ENCODE results near the gene CMTM6.
"Not testable (repeated sequence)": the region's sequence is repeated elsewhere in the genome, so short reads cannot be mapped to it uniquely, and the experiment has no call there.

The CMTM6 gene

DNA sequence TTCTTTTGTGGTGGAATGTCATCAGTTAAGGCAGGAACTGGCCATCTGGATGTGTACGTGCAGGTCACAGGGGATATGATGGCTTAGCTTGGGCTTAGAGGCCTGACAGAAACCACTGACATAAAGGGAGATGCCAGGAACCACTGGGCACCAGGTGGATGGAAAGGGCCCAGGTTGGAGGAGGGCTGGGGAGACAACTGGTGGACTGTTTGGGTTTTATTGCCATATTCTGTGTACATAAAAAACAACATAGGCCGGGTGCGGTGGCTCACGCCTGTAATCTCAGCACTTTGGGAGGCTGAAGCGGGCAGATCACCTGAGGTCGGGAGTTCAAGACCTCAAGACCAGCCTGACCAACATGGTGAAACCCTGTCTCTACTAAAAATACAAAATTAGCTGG lies 35.8 kb downstream of the CMTM6 start:
- DNase-seq (ENCODE audit: low spot score): not testable (repeated sequence)

DNA sequence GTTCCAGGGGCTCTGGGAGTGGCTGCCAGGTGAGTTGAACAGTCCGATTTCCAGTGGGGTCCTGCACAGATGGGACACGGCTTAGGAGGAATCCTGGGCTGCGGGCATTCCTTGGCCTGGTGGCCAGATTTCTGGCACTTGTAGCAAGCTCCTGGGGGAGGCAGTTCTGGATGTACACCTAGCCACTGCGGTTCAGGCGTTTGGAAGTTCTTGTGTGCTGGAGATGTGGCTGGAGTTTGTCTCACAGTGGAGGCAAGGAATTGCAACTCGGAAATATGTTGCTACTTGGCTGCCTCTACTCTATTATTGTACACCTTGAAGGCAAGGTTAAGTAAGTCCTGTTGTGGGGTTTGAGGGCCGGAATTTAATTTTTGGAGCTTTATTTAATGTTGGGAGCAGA lies 37.9 kb downstream of the CMTM6 start:
- not testable (repeated sequence) for DNase-seq (ENCODE audit: low spot score)

GRCh38 chr3:32463415-32463814 lies 39.2 kb downstream of the CMTM6 start:
- not testable (repeated sequence) for DNase-seq (ENCODE audit: low spot score)

- not testable (repeated sequence) for DNase-seq (ENCODE audit: low spot score)
Measured at GRCh38 chr3:32462191-32462986, 40.3 kb downstream of the CMTM6 start.

- not testable (repeated sequence) for DNase-seq (ENCODE audit: low spot score)
Measured at GRCh38 chr3:32460817-32461496, 41.7 kb downstream of the CMTM6 start.

DNA sequence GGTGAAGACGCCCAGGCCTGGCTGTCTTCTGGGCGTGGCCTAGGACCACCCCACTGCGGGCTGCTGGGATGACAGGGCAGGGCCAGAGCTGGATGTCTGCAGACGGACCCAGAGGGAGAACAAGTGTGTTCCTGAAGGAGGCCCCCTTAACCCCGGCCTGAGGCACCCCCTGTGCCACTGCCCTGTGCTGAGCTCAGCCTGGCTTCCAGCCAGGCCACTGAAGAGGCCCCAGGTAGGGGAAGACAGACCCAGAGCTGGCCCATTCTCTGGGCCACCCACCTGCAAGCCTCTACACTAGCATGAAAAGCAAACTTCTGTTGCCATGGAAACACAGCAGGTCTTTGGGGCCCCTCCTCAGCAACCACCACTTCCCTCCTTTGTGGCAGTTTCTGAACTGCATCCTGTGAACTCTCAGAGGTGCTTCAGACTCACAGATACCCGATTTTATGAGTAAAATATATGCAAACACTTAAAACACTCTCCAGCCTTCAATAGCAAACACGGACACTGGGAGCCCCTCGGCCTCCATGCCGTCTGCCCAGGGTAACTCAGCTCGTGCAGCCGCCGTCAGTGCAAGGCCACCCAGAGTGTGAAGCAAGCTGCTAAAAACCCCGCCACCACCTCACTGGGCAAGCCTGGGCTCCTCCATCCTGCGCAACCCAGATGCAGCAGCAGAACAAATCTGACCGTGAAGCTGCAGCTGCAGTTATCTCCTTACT lies 42.5 kb downstream of the CMTM6 start:
- no peak for DNase-seq (ENCODE audit: low spot score)

- no peak for DNase-seq (ENCODE audit: low spot score)
Measured at GRCh38 chr3:32459450-32459849, 43.2 kb downstream of the CMTM6 start.

DNA sequence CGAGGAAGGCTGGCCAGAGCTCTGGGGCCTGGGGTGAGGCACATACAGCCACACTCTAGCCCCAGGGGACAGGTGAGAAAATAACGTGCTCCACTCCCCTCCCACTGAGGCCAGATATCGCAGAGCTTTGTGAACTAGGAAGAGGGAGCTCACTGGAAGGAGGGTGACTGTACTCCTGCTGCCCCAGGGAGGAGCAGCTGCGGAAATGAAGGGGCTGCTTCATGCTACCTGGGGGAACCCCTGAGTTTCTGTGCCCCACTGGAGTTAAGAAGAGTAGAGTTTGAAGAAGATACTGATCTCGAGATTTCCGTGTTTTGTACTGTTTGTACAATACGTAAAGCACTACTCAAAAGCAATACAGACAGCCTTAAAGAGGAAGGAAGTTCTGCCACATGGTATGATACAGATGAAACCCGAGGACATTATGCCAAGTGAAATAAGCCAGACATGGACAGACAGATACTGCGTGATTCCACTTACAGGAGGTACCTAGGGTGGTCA lies 44.6 kb downstream of the CMTM6 start:
- no peak for DNase-seq (ENCODE audit: low spot score)

GRCh38 chr3:32456429-32457130 lies 46.1 kb downstream of the CMTM6 start:
- no peak for DNase-seq (ENCODE audit: low spot score)

GRCh38 chr3:32455609-32456428 lies 46.8 kb downstream of the CMTM6 start:
- DNase-seq (ENCODE audit: low spot score): no peak

GRCh38 chr3:32454731-32455608 lies 47.7 kb downstream of the CMTM6 start:
- DNase-seq (ENCODE audit: low spot score): no peak

- no peak for DNase-seq (ENCODE audit: low spot score)
Measured at GRCh38 chr3:32454111-32454510, 48.5 kb downstream of the CMTM6 start.

DNA sequence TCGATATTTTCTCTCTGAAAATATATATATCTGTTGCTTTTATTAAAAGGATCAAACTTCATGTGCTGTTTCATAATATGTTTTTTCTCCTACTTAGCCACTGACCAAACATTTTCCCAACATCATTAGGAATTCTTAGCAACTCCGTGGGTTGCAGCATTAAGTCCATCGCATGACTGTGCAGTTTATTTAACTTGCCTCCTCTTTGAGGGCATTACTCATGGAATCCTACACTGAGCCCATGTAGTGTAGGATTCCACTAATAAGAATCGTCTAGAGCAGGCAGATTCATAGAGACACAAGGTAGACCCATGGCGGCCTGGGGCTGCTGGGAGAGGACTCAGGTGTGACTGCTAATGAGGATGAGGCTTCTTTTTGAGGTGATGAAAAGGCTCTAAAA lies 49.3 kb downstream of the CMTM6 start:
- DNase-seq (ENCODE audit: low spot score): peak; percentile 70

- no peak for DNase-seq (ENCODE audit: low spot score)
Measured at GRCh38 chr3:32452009-32452408, 50.6 kb downstream of the CMTM6 start.

DNA sequence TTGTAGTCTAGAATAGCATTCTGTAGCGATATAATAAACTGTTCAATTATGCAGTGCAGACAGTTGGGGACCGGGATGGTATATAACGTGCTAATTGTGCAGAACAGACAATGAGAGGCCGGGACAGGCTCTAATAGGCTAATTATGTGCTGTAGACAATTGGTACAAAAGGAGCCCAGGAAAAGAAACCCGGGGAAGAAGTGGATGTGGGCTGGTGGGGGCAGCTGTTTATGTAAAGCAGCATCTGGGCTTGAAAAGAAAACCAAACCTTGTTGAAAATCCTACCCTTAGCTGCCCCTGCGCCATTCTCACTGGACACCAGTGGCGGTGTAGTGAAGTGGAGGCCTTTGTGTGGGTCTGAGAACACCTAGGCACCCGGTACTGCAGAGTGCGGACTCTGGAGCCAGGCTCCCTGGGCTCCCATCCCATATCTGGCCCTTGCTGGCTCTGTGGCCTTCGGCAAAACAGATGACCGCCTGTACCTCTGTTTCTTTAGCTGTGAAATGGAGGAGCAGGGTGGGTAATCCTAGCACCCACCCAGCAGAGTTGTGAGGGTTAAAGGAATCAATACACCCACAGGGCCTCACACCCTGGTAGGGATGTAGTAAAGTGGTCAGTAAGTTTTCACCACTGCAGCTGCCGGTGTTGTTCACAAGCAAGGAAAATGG lies 51.5 kb downstream of the CMTM6 start:
- no peak for DNase-seq (ENCODE audit: low spot score)

DNA sequence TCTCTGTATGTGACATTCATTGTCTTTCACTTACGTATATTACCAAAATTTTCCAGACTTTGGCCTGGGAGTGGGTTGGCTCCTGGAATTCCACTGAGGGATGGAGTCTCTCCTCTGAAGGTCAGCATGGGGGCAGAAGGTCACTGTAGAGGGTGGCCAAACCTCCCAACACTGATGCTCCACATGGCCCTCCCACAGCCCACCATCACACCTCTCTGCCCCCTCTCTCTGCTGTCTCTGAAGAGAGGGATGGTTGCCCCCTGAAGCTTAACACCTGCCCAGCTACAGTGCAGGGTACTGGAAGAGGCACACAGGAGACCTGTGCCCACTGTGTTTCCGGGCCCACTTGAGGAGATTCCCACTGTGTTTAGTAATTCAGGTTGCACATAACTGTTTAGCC lies 52.2 kb downstream of the CMTM6 start:
- DNase-seq (ENCODE audit: low spot score): no peak

DNA sequence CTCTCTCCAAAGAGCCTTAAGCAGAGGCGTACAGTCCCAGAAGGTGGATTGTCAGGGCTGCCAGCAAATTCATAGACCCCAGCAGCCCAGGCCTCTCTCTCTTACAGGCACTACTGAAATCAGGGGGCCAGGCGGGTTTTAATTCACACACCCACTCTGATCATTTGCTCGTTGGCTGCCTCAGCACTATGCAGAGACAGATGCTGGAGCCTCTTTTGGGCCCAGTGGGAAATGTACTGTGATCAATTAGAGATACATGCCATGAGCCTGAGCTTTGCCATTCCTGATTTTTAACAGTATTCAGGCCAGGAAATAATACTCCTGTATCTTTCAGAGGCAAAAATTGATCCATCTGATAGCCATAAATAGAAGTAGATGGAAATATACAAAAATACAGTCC lies 53.0 kb downstream of the CMTM6 start:
- no peak for DNase-seq (ENCODE audit: low spot score)

- DNase-seq (ENCODE audit: low spot score): no peak
Measured at GRCh38 chr3:32448686-32449474, 53.8 kb downstream of the CMTM6 start.
